Large intestine (tissue), 3 donors: ENCODE results near the gene COQ9. TPM values are rescaled to one million over a fixed set of nuclear protein-coding genes. Genes with fewer than 3 reads are reported as not detected.

Experiments
- DNase-seq, 2 donors: peaks; one replicate each; pipeline versions ENCODE4 v3.0.0 to v3.0.0-alpha.2; 2013
- H3K27ac ChIP-seq: one replicate; pipeline ENCODE4 v1.5.1; 2013; ENCODE audit warnings: low read length
- H3K27me3 ChIP-seq: 2 replicates; pipeline ENCODE4 v1.6.1; 2013; ENCODE audit warnings: low read length; ENCODE audit not compliant: control insufficient read depth, insufficient read depth
- H3K36me3 ChIP-seq: 2 replicates; pipeline ENCODE4 v1.6.1; 2013; ENCODE audit warnings: low read length; ENCODE audit not compliant: control insufficient read depth, insufficient read depth
- H3K4me1 ChIP-seq: one replicate; pipeline ENCODE4 v1.6.1; 2013; ENCODE audit warnings: low read length; ENCODE audit not compliant: control insufficient read depth, insufficient read depth
- H3K4me3 ChIP-seq: one replicate; pipeline ENCODE4 v1.5.1; 2013; ENCODE audit warnings: low read length
- H3K9me3 ChIP-seq: one replicate; pipeline ENCODE4 v1.6.1; 2013; ENCODE audit warnings: mild to moderate bottlenecking, low read depth, low read length, moderate library complexity; ENCODE audit not compliant: control insufficient read depth
- WGBS: methylation state at CpG from one replicate; pipeline ENCODE4 v1.1.5; 2013; ENCODE audit warnings: low lambda C conversion rate; ENCODE audit not compliant: insufficient coverage; 5-methylcytosine and 5-hydroxymethylcytosine counted together
- polyA plus RNA-seq: library from polyadenylated mRNA; unstranded; fragments of 120-200 nt; gene quantifications from one replicate; pipeline ENCODE4 v1.2.1, GENCODE V29; 2013

Gene COQ9
- polyA plus RNA-seq, 1 donor, result 73.0 TPM

DNA sequence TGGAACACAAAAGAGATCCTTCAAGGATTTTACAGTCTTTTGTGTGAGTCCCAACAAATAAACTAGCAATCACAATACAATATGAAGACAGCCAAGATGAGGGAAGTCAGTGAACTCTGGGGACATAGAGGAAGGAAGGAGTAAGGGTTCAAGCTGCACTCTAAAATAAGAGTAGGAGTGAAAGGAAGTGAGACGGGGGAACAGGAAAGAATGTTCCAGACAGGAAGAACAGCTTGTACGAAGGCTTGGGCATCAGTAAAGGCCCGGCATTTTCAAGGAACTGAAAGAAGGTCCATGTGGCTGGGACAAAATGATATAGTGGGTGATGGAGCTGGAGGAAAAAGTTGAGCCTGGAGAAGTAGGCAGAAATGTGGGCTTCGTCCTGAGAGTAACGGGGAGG is 38.2 kb upstream of the COQ9 start:
- WGBS, result 86% methylated on average over 2 of the region's 5 CpGs
- Histone ChIP-seq H3K9me3 (no peaks in the 10 kb centered on the region), H3K27me3 (no peaks in the 10 kb centered on the region), H3K36me3 (no peaks in the 10 kb centered on the region), H3K4me3 (no peak overlapping the region), H3K27ac (no peak overlapping the region), H3K4me1 (no peaks in the 10 kb centered on the region)
- DNase-seq, result no peak

DNA sequence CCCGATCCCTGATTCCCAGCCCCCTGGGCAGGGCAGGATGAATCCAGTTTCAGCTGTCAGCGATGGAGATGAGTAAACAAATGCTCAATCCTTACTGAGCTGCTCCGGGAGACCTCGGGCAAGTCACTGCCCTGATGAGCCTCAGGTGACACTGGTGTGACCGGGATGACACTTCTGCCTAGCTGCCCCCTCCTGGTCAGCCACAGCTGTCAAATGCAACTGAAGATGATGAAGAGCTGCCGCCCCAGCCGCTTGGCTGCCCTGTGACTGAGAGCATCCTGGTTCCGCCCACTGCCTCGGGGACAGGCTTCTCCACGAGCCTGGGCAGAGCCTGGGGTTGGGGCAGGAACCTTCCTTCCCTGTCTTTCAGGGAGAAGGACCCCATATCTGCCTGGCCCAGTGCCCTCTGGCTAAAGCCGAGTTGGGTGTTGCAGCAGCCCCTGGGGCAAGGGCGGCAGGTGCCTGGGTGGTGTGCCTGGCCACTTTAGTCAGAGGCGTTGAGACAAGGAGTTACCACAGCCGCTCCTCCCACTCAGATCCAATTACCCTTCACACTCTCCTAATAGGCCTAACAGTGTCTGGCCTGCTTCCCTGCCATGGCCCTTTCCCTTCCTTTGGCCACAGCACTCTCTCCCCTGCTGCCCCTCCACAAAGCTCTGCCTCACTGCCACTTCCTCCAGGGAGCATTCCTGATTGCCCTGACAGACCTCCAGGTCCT is 37.2 kb upstream of the COQ9 start:
- no peaks in the 10 kb centered on the region for H3K4me1 ChIP-seq
- H3K27me3 ChIP-seq, result no peaks in the 10 kb centered on the region
- no peaks in the 10 kb centered on the region for H3K9me3 ChIP-seq
- no peaks in the 10 kb centered on the region for H3K36me3 ChIP-seq
- WGBS, result no CpG with 5 or more reads among the region's 14 CpGs
- no peak for DNase-seq
- H3K27ac ChIP-seq, result no peak overlapping the region
- no peak overlapping the region for H3K4me3 ChIP-seq

DNA sequence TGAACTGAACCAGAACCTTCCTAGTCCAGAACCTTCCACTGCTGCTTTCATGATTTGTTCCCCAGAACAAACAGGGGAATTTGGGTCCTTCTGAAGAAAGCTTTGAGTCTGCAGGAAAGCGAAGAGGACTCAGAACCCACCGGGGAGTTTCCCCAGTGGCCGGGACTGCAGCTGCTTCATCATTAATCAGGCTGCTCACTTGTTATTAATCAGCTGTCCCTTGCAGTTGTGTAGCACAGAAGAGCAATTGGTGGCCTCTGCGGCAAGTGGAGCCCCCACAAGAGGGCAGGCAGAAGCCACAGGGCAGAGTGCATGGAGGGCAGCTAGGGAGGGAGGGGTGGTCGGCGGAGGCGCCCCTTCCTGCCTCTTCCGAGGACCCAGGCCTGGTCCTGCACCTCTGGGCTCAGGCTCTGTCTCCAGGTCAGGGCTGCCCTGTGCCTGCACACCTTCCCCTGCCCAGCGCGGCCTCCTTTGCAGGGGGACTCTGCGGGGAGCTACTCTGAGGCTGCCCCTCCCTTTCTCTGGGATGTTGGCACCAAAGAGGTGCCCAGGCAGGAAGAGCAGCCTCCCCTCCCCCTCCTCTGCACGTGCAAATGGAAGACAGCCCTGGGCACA is 35.8 kb upstream of the COQ9 start:
- WGBS, result no CpG with 5 or more reads among the region's 12 CpGs
- no peak overlapping the region for H3K27ac ChIP-seq
- no peak overlapping the region for H3K4me3 ChIP-seq
- DNase-seq, result no peak
- H3K27me3 ChIP-seq, result no peaks in the 10 kb centered on the region
- H3K4me1 ChIP-seq, result peaks cover 3% of the 10 kb centered on the region
- H3K9me3 ChIP-seq, result no peaks in the 10 kb centered on the region
- no peaks in the 10 kb centered on the region for H3K36me3 ChIP-seq

DNA sequence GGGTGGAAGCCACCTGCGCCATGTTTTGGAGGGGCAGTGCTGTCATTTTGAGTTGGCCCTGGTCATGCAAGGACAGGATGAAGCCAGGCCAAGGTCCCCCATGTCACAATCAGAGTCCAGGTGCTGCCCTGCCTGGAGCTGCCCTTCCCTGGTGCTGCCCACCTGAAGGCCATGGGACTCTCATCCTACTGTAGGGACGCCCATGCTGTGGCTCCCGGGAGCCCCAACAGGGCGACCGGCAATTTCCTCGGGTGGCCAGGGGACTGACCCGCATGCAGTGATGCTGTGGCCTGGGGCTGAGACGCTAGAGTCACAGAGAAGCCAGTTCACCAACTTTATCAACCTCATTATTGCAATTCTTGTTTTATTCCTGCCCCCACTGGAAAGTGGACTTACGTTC is 34.7 kb upstream of the COQ9 start:
- no peaks in the 10 kb centered on the region for H3K27me3 ChIP-seq
- H3K4me3 ChIP-seq, result no peak overlapping the region
- H3K27ac ChIP-seq, result no peak overlapping the region
- no CpG with 5 or more reads among the region's 9 CpGs for WGBS
- peaks cover 9% of the 10 kb centered on the region for H3K4me1 ChIP-seq
- DNase-seq, result no peak
- H3K9me3 ChIP-seq, result no peaks in the 10 kb centered on the region
- H3K36me3 ChIP-seq, result no peaks in the 10 kb centered on the region

DNA sequence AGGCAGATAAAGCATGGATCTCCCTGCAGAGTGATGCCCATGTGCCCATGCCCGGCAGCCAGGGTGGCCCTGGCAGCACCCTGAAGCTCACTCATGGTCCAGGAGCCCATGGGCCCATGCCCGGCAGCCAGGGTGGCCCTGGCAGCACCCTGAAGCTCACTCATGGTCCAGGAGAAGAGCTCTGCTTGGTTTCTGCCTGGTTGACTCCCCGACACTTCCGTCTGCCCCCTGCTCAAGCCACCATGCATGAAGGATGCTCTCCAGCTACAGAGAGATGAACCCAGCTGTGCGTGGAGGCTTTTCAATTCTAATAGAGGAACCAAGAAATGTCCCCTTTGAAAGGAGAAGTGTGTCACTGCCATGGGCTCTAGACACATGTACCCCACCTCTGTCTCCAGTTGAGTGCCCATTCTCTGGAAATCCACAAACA is 34.0 kb upstream of the COQ9 start:
- WGBS, result no CpG with 5 or more reads among the region's 5 CpGs
- no peak overlapping the region for H3K4me3 ChIP-seq

DNA sequence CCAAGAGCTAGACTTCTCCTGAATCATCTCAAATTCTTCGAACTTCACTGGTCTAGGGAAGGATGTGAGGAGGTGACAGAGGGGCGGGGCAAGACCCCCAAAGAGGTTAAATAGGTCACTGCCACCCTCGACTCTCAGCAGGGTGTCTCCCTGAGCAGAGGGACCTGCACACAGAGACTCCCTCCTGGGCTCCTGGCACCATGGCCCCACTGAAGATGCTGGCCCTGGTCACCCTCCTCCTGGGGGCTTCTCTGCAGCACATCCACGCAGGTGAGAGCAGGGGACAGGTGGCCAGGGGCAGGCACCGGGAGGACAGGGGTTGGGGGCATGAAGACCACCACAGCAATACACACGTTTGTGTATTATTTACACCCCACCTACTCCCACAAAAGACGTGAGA is 33.5 kb upstream of the COQ9 start:
- H3K4me3 ChIP-seq, result no peak overlapping the region
- no peaks in the 10 kb centered on the region for H3K27me3 ChIP-seq
- H3K27ac ChIP-seq, result no peak overlapping the region
- peaks cover 12% of the 10 kb centered on the region for H3K4me1 ChIP-seq
- no peaks in the 10 kb centered on the region for H3K36me3 ChIP-seq
- DNase-seq, result no peak
- no peaks in the 10 kb centered on the region for H3K9me3 ChIP-seq
- no CpG with 5 or more reads among the region's 7 CpGs for WGBS

More for the DNA sequence above, 34.0 kb upstream of the COQ9 start:
- peaks cover 9% of the 10 kb centered on the region for H3K4me1 ChIP-seq
- no peak for DNase-seq
- no peaks in the 10 kb centered on the region for H3K27me3 ChIP-seq
- no peak overlapping the region for H3K27ac ChIP-seq
- H3K9me3 ChIP-seq, result no peaks in the 10 kb centered on the region
- H3K36me3 ChIP-seq, result no peaks in the 10 kb centered on the region

DNA sequence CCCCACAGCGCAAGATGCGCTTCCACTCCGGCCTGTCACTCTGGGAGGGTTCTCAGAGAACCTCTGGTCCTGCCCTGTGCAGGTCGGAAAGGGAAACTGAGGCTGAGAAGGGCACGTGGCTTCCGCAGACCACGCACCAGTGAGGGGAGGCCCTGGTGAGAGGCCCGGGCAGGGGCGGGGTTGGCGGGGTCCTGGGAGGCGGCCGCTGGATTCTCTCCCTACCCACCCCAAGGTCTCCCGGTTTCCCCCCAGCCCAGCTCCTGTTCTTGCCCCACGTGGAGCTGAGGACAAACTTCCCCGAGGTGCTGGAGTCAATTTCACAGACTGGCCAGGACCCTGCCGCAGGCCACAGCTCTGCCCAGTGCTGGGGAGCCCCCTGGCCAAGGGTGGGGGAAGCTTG is 31.2 kb upstream of the COQ9 start:
- DNase-seq, result no peak
- Histone ChIP-seq H3K9me3 (no peaks in the 10 kb centered on the region), H3K4me1 (peaks cover 17% of the 10 kb centered on the region), H3K27ac (no peak overlapping the region), H3K4me3 (no peak overlapping the region), H3K36me3 (no peaks in the 10 kb centered on the region), H3K27me3 (no peaks in the 10 kb centered on the region)
- no CpG with 5 or more reads among the region's 16 CpGs for WGBS

DNA sequence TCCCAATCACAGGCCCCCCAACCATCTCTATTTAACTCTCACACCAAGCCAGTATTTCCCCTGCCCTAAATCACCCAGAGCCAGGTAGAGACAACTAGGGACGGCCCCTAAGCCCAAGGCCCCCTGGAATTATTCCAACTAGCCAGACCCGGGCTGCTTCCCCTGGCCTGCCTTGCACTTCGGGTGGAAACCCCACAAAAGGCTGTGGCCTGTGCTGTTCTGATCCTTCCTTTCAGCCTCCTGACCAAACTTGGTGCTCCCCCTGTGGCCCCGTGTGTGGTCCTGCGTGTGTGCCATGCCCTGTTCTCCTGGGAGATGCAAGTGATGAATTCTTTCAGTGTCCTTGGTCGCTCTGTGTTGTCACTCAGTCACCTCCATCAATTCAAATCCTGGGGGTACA is 27.8 kb upstream of the COQ9 start:
- H3K4me3 ChIP-seq, result no peak overlapping the region
- no peaks in the 10 kb centered on the region for H3K36me3 ChIP-seq
- H3K27me3 ChIP-seq, result no peaks in the 10 kb centered on the region
- peaks cover 17% of the 10 kb centered on the region for H3K4me1 ChIP-seq
- DNase-seq, result no peak
- H3K9me3 ChIP-seq, result no peaks in the 10 kb centered on the region
- H3K27ac ChIP-seq, result no peak overlapping the region
- WGBS, result no CpG with 5 or more reads among the region's 6 CpGs

DNA sequence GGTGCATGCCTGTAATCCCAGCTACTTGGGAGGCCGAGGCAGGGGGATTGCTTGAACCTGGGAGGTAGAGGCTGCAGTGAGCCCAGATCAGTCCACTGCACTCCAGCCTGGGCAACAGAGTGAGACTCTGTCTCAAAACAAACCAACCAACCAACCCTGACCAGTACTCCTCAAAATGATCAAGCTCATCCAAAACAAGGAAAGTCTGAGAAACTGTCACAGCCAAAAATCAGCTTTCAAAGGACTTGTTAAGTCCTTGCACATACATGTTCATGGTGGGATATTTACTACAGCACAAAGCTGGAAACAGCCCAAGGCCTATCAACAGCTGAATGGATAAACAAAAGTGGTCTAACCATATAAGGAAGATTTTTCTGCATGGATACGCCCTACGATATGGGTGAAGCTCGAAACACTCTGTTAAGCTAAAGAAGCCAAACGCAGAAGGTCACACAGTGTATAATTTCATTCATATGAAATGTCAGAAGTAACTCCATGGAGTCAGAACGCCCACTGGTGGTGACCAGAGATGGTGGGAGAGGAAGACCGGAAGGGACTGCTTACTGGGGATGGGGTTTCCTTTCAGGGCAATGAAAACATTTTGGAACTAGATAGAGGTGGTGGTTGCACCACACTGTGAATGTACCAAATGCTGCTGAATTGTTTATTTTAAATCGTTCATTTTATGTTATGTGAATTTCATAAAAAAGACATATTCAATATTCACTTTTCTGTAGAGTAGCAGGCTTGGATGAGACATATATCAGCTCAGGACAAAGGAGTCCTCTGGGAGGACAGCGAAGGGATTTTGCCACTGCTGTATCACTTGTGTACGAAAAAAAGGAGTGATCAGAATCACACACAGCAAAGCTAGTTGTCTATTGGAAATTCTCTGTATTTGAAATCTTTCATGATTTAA is 25.0 kb upstream of the COQ9 start:
- H3K9me3 ChIP-seq, result no peaks in the 10 kb centered on the region
- no peak overlapping the region for H3K27ac ChIP-seq
- WGBS, result no CpG with 5 or more reads among the region's 10 CpGs
- peak; percentile 43 to 46 for DNase-seq
- H3K4me3 ChIP-seq, result no peak overlapping the region
- peaks cover 10% of the 10 kb centered on the region for H3K4me1 ChIP-seq
- H3K36me3 ChIP-seq, result peaks cover 7% of the 10 kb centered on the region
- no peaks in the 10 kb centered on the region for H3K27me3 ChIP-seq

DNA sequence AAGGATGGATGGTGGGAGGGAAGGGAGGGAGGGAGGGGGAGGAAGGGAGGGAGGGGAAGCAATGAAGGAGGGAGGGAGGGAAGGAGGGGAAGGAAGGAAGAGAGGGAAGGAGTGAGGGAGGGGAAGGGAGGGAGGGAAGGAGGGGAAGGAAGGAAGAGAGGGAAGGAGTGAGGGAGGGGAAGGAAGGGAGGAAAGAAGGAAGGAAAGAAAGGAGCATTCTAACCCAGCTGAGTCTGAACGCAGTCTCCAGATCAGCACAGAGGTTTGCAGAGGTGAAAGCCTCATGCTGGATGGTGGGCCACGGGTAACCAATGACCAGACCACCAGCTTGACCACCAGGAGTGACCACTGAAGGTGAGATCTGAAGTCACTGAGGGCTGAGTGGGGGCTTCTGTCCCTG is 24.1 kb upstream of the COQ9 start:
- no peaks in the 10 kb centered on the region for H3K9me3 ChIP-seq
- peaks cover 16% of the 10 kb centered on the region for H3K36me3 ChIP-seq
- H3K4me3 ChIP-seq, result no peak overlapping the region
- no peak for DNase-seq
- H3K27me3 ChIP-seq, result no peaks in the 10 kb centered on the region
- WGBS, result 80% methylated on average over 1 of the region's 2 CpGs
- no peak overlapping the region for H3K27ac ChIP-seq
- H3K4me1 ChIP-seq, result peaks cover 8% of the 10 kb centered on the region
